ENCODE data around the gene KRTAP2-1. TPM values are rescaled to one million over a fixed set of nuclear protein-coding genes. Genes with fewer than 3 reads are reported as not detected.
"Not testable (repeated sequence)": the region's sequence is repeated elsewhere in the genome, so short reads cannot be mapped to it uniquely, and the experiment has no call there.

The KRTAP2-1 gene
- total RNA-seq, 2 donors from 2014 or later, result not detected

- Histone ChIP-seq H3K27ac (no peak within 1 kb of the TSS), H3K4me1 (no peaks in the 10 kb centered on the region)
Observed at GRCh38 chr17:41008811-41009210, 38.3 kb downstream of the KRTAP2-1 start, which contains the start of gene KRTAP3-1. Gene KRTAP3-1 (minus strand): TSS chr17:41009128. CDS start chr17:41009074, 54 bp downstream.

GRCh38 chr17:41004397-41004796 lies 42.7 kb downstream of the KRTAP2-1 start:
- no peak for DNase-seq (ENCODE audit: low spot score)
- Histone ChIP-seq H3K4me3 (no peak overlapping the region), H3K36me3 (no peaks in the 10 kb centered on the region), H3K4me1 (no peaks in the 10 kb centered on the region), H3K27ac (no peak overlapping the region), H3K27me3 (no peaks in the 10 kb centered on the region), H3K9me3 (no peaks in the 10 kb centered on the region)
- TF ChIP-seq CTCF (IDR thresholded peaks at IDR 0.05), result no peak

More at GRCh38 chr17:41008811-41009210, 38.3 kb downstream of the KRTAP2-1 start, which contains the start of gene KRTAP3-1:
- H3K9me3 ChIP-seq, result no peaks in the 10 kb centered on the region
- no peak for DNase-seq (ENCODE audit: low spot score)
- TF ChIP-seq CTCF (IDR thresholded peaks at IDR 0.05), result no peak
- no peaks in the 10 kb centered on the region for H3K36me3 ChIP-seq
- H3K27me3 ChIP-seq, result no peaks in the 10 kb centered on the region
- H3K4me3 ChIP-seq, result no peak within 1 kb of the TSS

- no peaks in the 10 kb centered on the region for H3K27me3 ChIP-seq
- no peak for DNase-seq (ENCODE audit: low spot score)
- no peak for TF ChIP-seq CTCF (IDR thresholded peaks at IDR 0.05)
- no peak overlapping the region for H3K4me3 ChIP-seq
- no peaks in the 10 kb centered on the region for H3K36me3 ChIP-seq
- no peaks in the 10 kb centered on the region for H3K4me1 ChIP-seq
- no peak overlapping the region for H3K27ac ChIP-seq
- no peaks in the 10 kb centered on the region for H3K9me3 ChIP-seq
Observed at GRCh38 chr17:41003926-41004325, 43.2 kb downstream of the KRTAP2-1 start.

GRCh38 chr17:41002814-41003213 lies 44.3 kb downstream of the KRTAP2-1 start:
- no peak for TF ChIP-seq CTCF (IDR thresholded peaks at IDR 0.05)
- no peak for DNase-seq (ENCODE audit: low spot score)
- Histone ChIP-seq H3K27ac (no peak overlapping the region), H3K9me3 (no peaks in the 10 kb centered on the region), H3K4me1 (no peaks in the 10 kb centered on the region), H3K36me3 (no peaks in the 10 kb centered on the region), H3K4me3 (no peak overlapping the region), H3K27me3 (no peaks in the 10 kb centered on the region)

GRCh38 chr17:41001795-41002194 lies 45.3 kb downstream of the KRTAP2-1 start:
- TF ChIP-seq CTCF (IDR thresholded peaks at IDR 0.05), result no peak
- Histone ChIP-seq H3K4me1 (no peaks in the 10 kb centered on the region), H3K9me3 (no peaks in the 10 kb centered on the region), H3K27me3 (no peaks in the 10 kb centered on the region), H3K36me3 (no peaks in the 10 kb centered on the region), H3K4me3 (no peak overlapping the region), H3K27ac (no peak overlapping the region)
- DNase-seq (ENCODE audit: low spot score), result no peak

GRCh38 chr17:40999563-40999962 lies 47.6 kb downstream of the KRTAP2-1 start, which contains the start of gene KRTAP3-2:
Gene KRTAP3-2 (minus strand): TSS chr17:40999906. CDS start chr17:40999853, 53 bp downstream.
- not testable (repeated sequence) for H3K4me1 ChIP-seq; DNase-seq (ENCODE audit: low spot score); H3K4me3 ChIP-seq; H3K27ac ChIP-seq; H3K36me3 ChIP-seq; H3K27me3 ChIP-seq; H3K9me3 ChIP-seq

Measured in right atrium auricular region (tissue), 2 donors.